Neural crest cell (in vitro differentiated cells): ENCODE results near the gene LSMEM2. TPM values are rescaled to one million over a fixed set of nuclear protein-coding genes. Genes with fewer than 3 reads are reported as not detected.

Experiments
- DNase-seq: peaks from one replicate; pipeline ENCODE4 v3.0.0; 2021; ENCODE audit warnings: low read depth, mixed read lengths, low spot score
- H3K27ac Mint-ChIP-seq: one replicate; pipeline ENCODE4 v1.8.0; 2021; ENCODE audit warnings: mild to moderate bottlenecking, mixed read lengths; ENCODE audit not compliant: unreplicated experiment
- H3K27me3 Mint-ChIP-seq: 2 replicates; pipeline ENCODE4 v1.8.0; 2021; ENCODE audit warnings: low read depth, mild to moderate bottlenecking, mixed read lengths
- H3K36me3 Mint-ChIP-seq: 2 replicates; pipeline ENCODE4 v1.8.0; 2021; ENCODE audit warnings: low read depth, mild to moderate bottlenecking, mixed read lengths
- H3K4me1 Mint-ChIP-seq: 2 replicates; pipeline ENCODE4 v1.8.0; 2021; ENCODE audit warnings: mixed read lengths
- H3K4me3 Mint-ChIP-seq: one replicate; pipeline ENCODE4 v1.8.0; 2021; ENCODE audit warnings: mild to moderate bottlenecking, mixed read lengths
- H3K9me3 Mint-ChIP-seq: 2 replicates; pipeline ENCODE4 v1.8.0; 2021; ENCODE audit warnings: mixed read lengths
- CTCF ChIP-seq: fragments of 200-600 bp; sonication (generic); conservative IDR thresholded peaks from 2 replicates; pipeline ENCODE4 v1.5.0; 2021; ENCODE audit warnings: antibody characterized with exemption, mild to moderate bottlenecking
- total RNA-seq: library from RNA; stranded (reverse); gene quantifications from 2 replicates; pipeline ENCODE4 v1.2.1, GENCODE V29; 2021

LSMEM2 gene
- total RNA-seq, 1 donor from 2014 or later = not detected

DNA sequence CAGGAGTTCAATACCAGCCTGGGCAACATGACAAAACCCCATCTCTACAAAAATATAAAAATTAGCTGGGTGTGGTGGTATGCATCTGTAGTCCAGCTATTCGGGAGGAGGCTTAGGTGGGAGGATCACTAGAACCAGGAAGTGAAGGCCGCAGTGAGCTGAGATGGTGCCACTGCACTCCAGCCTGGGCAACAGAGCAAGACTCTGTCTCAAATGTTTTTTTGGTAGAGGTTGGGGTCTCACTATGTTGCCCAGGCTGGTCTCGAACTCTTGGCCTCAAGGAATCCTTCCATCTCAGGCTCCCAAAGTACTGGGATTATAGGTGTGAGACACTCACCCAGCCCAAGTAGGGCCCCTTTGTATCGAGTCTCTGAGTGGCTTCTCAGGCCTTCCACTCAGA is 15.2 kb downstream of the LSMEM2 start:
- Mint-ChIP-seq H3K4me1 (peaks cover 22% of the 10 kb centered on the region), H3K27me3 (peaks cover 2% of the 10 kb centered on the region), H3K9me3 (no peaks in the 10 kb centered on the region), H3K4me3 (peak overlapping the region; percentile 49), H3K27ac (no peak overlapping the region), H3K36me3 (no peaks in the 10 kb centered on the region)
- DNase-seq = no peak
- no peak for TF ChIP-seq CTCF

- H3K9me3 Mint-ChIP-seq = no peaks in the 10 kb centered on the region
- H3K4me1 Mint-ChIP-seq = peaks cover 28% of the 10 kb centered on the region
- no peak for TF ChIP-seq CTCF
- no peak for DNase-seq
- H3K27me3 Mint-ChIP-seq = peaks cover 6% of the 10 kb centered on the region
- no peak overlapping the region for H3K27ac Mint-ChIP-seq
- H3K36me3 Mint-ChIP-seq = no peaks in the 10 kb centered on the region
- peak overlapping the region; percentile 49 for H3K4me3 Mint-ChIP-seq
These were observed 15.9 kb downstream of the LSMEM2 start for GRCh38 chr3:50294492-50295403.

- H3K36me3 Mint-ChIP-seq = no peaks in the 10 kb centered on the region
- H3K4me1 Mint-ChIP-seq = peaks cover 37% of the 10 kb centered on the region
- H3K9me3 Mint-ChIP-seq = no peaks in the 10 kb centered on the region
- H3K27me3 Mint-ChIP-seq = peaks cover 6% of the 10 kb centered on the region
- DNase-seq = no peak
- peak overlapping the region; percentile 54 for H3K4me3 Mint-ChIP-seq
- no peak overlapping the region for H3K27ac Mint-ChIP-seq
- no peak for TF ChIP-seq CTCF
These were observed 16.9 kb downstream of the LSMEM2 start for GRCh38 chr3:50295553-50296431.

GRCh38 chr3:50296721-50297383 is 18.0 kb downstream of the LSMEM2 start:
- Mint-ChIP-seq H3K9me3 (no peaks in the 10 kb centered on the region), H3K4me3 (peak overlapping the region; percentile 59), H3K4me1 (peaks cover 30% of the 10 kb centered on the region), H3K36me3 (no peaks in the 10 kb centered on the region), H3K27ac (no peak overlapping the region), H3K27me3 (peaks cover 6% of the 10 kb centered on the region)
- DNase-seq = no peak
- TF ChIP-seq CTCF = no peak

DNA sequence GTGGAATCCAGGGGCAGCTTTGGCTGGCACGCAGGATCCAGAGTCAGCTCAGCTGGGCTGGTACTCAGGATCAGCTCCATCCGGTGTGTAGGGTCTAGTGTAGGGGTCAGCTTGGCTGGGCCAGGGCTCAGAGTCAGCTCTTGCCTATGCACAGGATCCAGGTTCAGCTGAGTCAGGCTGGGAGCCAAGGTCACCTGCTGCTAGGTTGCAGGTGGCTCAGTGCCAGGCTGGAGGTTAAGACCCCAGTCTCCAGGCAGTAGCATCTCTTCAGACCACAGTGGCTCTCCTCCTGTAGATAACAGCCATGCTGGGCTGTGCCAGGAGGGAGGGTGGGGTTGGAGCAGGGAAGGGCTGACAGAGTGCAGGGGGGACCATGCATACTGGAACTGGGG is 18.5 kb downstream of the LSMEM2 start:
- H3K4me3 Mint-ChIP-seq = peak overlapping the region; percentile 98
- no peaks in the 10 kb centered on the region for H3K36me3 Mint-ChIP-seq
- DNase-seq = no peak
- TF ChIP-seq CTCF = no peak
- peaks cover 6% of the 10 kb centered on the region for H3K27me3 Mint-ChIP-seq
- H3K27ac Mint-ChIP-seq = no peak overlapping the region
- H3K4me1 Mint-ChIP-seq = peaks cover 29% of the 10 kb centered on the region
- no peaks in the 10 kb centered on the region for H3K9me3 Mint-ChIP-seq
